GM03348 (cell line): ENCODE results near the gene WDR18.

ENCODE experiments used
- DNase-seq: peaks from one replicate; pipeline ENCODE4 v3.0.0; 2012; ENCODE audit warnings: low spot score

Gene WDR18

GRCh38 chr19:1042689-1043511, 58.8 kb downstream of the WDR18 start:
- DNase-seq: no peak
